Esophagus muscularis mucosa (tissue), 4 donors: ENCODE measurements around the gene TP73. TPM values are rescaled to one million over a fixed set of nuclear protein-coding genes. Genes with fewer than 3 reads are reported as not detected.
"Not testable (repeated sequence)": the region's sequence is repeated elsewhere in the genome, so short reads cannot be mapped to it uniquely, and the experiment has no call there.

Source experiments
- DNase-seq: peaks from one replicate; pipeline ENCODE4 v3.0.0-alpha.2; 2017; ENCODE audit errors: extremely low spot score
- H3K27ac ChIP-seq, 4 donors: fragments of 200-600 bp; sonication (generic); replicated peaks in 1 of 4; 1 replicate in 3 of 4; 2 replicates in 1 of 4; pipeline ENCODE4 v1.5.1; 2016 to 2019; ENCODE audit warnings: mild to moderate bottlenecking in 1 of 4
- H3K27me3 ChIP-seq, 4 donors: fragments of 200-600 bp; sonication (generic); one replicate each; pipeline versions ENCODE4 v1.5.1 to v1.6.0; 2016 to 2019
- H3K36me3 ChIP-seq, 4 donors: fragments of 200-600 bp; sonication (generic); one replicate each; pipeline ENCODE4 v1.5.1; 2016 to 2019
- H3K4me1 ChIP-seq, 4 donors: fragments of 200-600 bp; sonication (generic); one replicate each; pipeline ENCODE4 v1.5.1; 2016 to 2019
- H3K4me3 ChIP-seq, 4 donors: fragments of 200-600 bp; sonication (generic); 1 replicate in 2 of 4; 2 replicates in 2 of 4; pipeline ENCODE4 v1.5.1; 2016 to 2019; ENCODE audit warnings: mild to moderate bottlenecking in 4 of 4, moderate library complexity in 1 of 4
- H3K9me3 ChIP-seq, 4 donors: fragments of 200-600 bp; sonication (generic); 1 replicate in 3 of 4; 2 replicates in 1 of 4; pipeline ENCODE4 v1.5.1; 2016 to 2019
- CTCF ChIP-seq, 3 experiments: fragments of 200-600 bp in 2 of 3; fragments of 450-650 bp in 1 of 3; sonication (generic) in 2 of 3; IDR thresholded peaks; one replicate each; pipeline ENCODE4 v1.5.1; 2017 to 2019; ENCODE audit warnings: antibody characterized with exemption in 3 of 3, mild to moderate bottlenecking in 2 of 3, moderate library complexity in 1 of 3
- EP300 ChIP-seq: sonication (generic); formaldehyde crosslinking; IDR thresholded peaks from one replicate; pipeline ENCODE4 v1.6.1; 2017; ENCODE audit warnings: antibody characterized with exemption
- POLR2A ChIP-seq: fragments of 450-650 bp; IDR thresholded peaks from one replicate; pipeline ENCODE4 v1.6.1; 2017; ENCODE audit warnings: antibody characterized with exemption, moderate library complexity, mild to moderate bottlenecking, low read depth
- POLR2AphosphoS5 ChIP-seq, 2 donors: sonication (generic); formaldehyde crosslinking; IDR thresholded peaks; one replicate each; pipeline ENCODE4 v1.6.1; 2017; ENCODE audit warnings: antibody characterized with exemption in 2 of 2
- WGBS: methylation state at CpG from one replicate; pipeline ENCODE4 v1.1.5; 2018; 5-methylcytosine and 5-hydroxymethylcytosine counted together
- intact Hi-C: fragments of 100-400 bp; cut with DNase I; formaldehyde crosslinking; loops from one replicate; pipeline ENCODE4 v1.15.1; 2023
- total RNA-seq, 4 donors: library from RNA; depleted of rRNA; stranded (reverse); fragments of >200 nt; gene quantifications; one replicate each; pipeline versions ENCODE4 v1.1.0 to v1.2.1, GENCODE V29; 2016

TP73 gene
- total RNA-seq, 4 donors from 2014 or later = not detected

- Histone ChIP-seq H3K27me3 (peaks cover 0 to 69% (median 12%) of the 10 kb centered on the region in 4 donors), H3K4me3 (no peak overlapping the region), H3K9me3 (no peaks in the 10 kb centered on the region), H3K27ac (no peak overlapping the region), H3K4me1 (peaks cover 0 to 13% (median 9%) of the 10 kb centered on the region in 4 donors), H3K36me3 (no peaks in the 10 kb centered on the region)
- TF ChIP-seq POLR2A (no peak), CTCF (IDR thresholded peaks at IDR 0.05) (no peak), EP300 (no peak), POLR2AphosphoS5 (IDR thresholded peaks at IDR 0.05) (no peak)
- intact Hi-C loops = no loop called here
- no peak for DNase-seq
- 87% methylated on average over 5 of the region's 14 CpGs for WGBS
Measured at GRCh38 chr1:3718764-3719163, 66.4 kb downstream of the TP73 start.

- Histone ChIP-seq H3K27me3 (peaks cover 0 to 69% (median 10%) of the 10 kb centered on the region in 4 donors), H3K27ac (no peak overlapping the region), H3K4me3 (no peak overlapping the region), H3K4me1 (peaks cover 0 to 8% (median 3%) of the 10 kb centered on the region in 4 donors), H3K9me3 (no peaks in the 10 kb centered on the region), H3K36me3 (no peaks in the 10 kb centered on the region)
- no peak for TF ChIP-seq EP300
- no peak for TF ChIP-seq POLR2A
- no peak for TF ChIP-seq CTCF (IDR thresholded peaks at IDR 0.05)
- no peak for TF ChIP-seq POLR2AphosphoS5 (IDR thresholded peaks at IDR 0.05)
- WGBS = 82% methylated on average over 18 of the region's 20 CpGs
- DNase-seq = no peak
- intact Hi-C loops = no loop called here
Measured at GRCh38 chr1:3721955-3722465, 69.7 kb downstream of the TP73 start.

- no peak for DNase-seq
- intact Hi-C loops = no loop called here
- Histone ChIP-seq H3K9me3 (no peaks in the 10 kb centered on the region), H3K4me3 (no peak overlapping the region), H3K27ac (no peak overlapping the region), H3K4me1 (peaks cover 0 to 5% (median 2%) of the 10 kb centered on the region in 4 donors), H3K27me3 (peaks cover 0 to 69% (median 6%) of the 10 kb centered on the region in 4 donors), H3K36me3 (no peaks in the 10 kb centered on the region)
- TF ChIP-seq CTCF (IDR thresholded peaks at IDR 0.05) (no peak), POLR2A (no peak), POLR2AphosphoS5 (IDR thresholded peaks at IDR 0.05) (no peak), EP300 (no peak)
- whole genome bisulfite sequencing = 100% methylated on average over 1 of the region's 3 CpGs
Measured at GRCh38 chr1:3722846-3723245, 70.5 kb downstream of the TP73 start.

GRCh38 chr1:3724416-3725030, 72.2 kb downstream of the TP73 start:
- intact Hi-C loops, H3K36me3 ChIP-seq, H3K27ac ChIP-seq, H3K9me3 ChIP-seq, DNase-seq, H3K4me3 ChIP-seq, H3K4me1 ChIP-seq: not testable (repeated sequence)
- H3K27me3 ChIP-seq = peaks cover 0 to 71% (median 2%) of the 10 kb centered on the region in 4 donors
- WGBS = 44% methylated on average over 18 of the region's 18 CpGs
- peak; percentile 71 to 96 (median 88) for TF ChIP-seq CTCF (IDR thresholded peaks at IDR 0.05)

GRCh38 chr1:3725366-3725765, 73.0 kb downstream of the TP73 start:
- Histone ChIP-seq H3K9me3 (no peaks in the 10 kb centered on the region), H3K27ac (no peak overlapping the region), H3K27me3 (peaks cover 0 to 79% (median 2%) of the 10 kb centered on the region in 4 donors), H3K36me3 (no peaks in the 10 kb centered on the region), H3K4me1 (no peaks in the 10 kb centered on the region), H3K4me3 (no peak overlapping the region)
- DNase-seq = no peak
- intact Hi-C loops = no loop called here
- TF ChIP-seq EP300 (no peak), POLR2AphosphoS5 (IDR thresholded peaks at IDR 0.05) (no peak), CTCF (IDR thresholded peaks at IDR 0.05) (no peak), POLR2A (no peak)
- WGBS = 88% methylated on average over 2 of the region's 2 CpGs
